GM15510 (cell line): ENCODE data around the gene WDR6.

ENCODE experiments used
- POLR2A ChIP-seq: IDR thresholded peaks from 3 replicates; pipeline ENCODE4 v1.6.1; 2011; ENCODE audit warnings: borderline replicate concordance; ENCODE audit not compliant: insufficient read length; ENCODE audit errors: extremely low read depth

WDR6 gene

DNA sequence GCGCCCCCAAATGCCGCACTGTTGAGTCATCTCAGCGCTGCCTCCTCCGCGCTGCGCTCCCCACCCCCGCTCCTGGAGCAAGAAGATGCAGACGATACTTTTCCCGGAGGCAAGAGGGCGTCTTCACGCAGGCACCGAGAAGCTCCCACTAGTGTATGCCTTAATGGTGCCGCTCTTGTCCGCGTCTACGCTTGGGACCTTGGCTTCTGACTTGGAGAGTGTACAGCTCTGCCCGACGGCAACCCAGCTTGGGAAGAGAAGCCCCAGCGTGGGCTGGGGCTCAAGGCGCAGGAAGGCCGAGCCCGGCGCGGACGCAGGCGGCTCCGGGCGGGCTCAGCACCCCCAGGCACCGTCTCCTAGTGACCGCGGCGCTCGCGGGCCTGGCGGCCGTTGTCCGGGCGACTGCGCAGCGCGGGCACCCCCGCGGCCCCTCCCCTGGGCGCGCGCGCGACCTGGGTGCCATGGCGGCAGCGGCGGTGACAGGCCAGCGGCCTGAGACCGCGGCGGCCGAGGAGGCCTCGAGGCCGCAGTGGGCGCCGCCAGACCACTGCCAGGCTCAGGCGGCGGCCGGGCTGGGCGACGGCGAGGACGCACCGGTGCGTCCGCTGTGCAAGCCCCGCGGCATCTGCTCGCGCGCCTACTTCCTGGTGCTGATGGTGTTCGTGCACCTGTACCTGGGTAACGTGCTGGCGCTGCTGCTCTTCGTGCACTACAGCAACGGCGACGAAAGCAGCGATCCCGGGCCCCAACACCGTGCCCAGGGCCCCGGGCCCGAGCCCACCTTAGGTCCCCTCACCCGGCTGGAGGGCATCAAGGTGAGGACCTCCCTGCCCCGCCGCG lies 17.2 kb upstream of the WDR6 start, which contains the start of gene P4HTM:
Gene P4HTM (plus strand): TSS at position 446 of the 840 bp plus-strand sequence. CDS start 16 bp downstream, at position 462.
- peak; percentile 47 for TF ChIP-seq POLR2A

GRCh38 chr3:48990636-48991469 lies 16.3 kb upstream of the WDR6 start:
- TF ChIP-seq POLR2A: peak; percentile 20

DNA sequence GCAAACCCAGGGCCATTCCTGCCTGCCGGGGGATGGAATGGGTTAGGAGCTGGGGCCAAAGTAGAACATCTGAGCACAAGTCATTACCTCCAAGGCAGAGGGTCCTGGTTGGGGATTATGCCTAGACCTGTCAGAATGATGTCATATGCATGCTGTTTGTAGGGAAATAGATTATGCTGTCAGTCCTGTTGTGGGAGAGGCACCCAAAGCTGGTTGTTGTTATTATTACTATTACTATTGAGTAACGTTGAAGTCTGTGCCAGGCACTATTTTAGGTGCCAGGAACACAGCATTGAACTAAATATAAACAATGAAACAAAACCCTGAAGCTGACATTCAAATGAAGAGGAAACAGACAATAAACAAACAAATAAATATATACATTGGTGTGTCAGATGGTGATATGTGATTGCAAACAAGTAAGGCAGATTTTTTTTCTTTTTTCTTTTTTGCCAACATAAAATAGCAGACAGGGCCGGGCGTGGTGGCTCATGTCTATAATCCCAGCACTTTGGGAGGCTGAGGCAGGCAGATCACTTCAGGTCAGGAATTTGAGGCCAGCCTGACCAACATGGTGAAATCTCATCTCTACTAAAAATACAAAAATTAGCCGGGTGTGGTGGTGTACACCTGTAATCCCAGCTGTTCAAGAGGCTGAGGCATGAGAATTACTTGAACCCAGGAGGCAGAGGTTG lies 15.2 kb upstream of the WDR6 start:
- no peak for TF ChIP-seq POLR2A

DNA sequence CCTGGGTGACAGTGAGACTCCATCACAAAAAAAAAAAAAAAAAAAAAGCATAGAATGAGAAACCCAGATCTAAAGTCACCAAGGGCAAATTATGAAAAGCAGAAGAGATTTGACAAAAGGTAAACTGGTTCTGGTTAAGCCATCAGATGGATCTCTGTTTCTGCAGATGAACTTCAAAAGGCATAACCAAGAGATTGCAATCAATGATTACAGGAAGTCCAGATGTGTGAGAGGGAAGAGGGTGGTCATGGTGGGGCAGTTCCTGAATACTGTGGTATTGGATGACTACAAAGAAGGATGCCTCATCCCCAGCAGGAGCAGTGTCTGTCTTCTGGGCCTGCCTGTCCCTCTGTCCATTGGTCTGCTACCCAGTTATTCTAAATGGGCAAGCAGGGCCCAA lies 13.4 kb upstream of the WDR6 start:
- TF ChIP-seq POLR2A: no peak

DNA sequence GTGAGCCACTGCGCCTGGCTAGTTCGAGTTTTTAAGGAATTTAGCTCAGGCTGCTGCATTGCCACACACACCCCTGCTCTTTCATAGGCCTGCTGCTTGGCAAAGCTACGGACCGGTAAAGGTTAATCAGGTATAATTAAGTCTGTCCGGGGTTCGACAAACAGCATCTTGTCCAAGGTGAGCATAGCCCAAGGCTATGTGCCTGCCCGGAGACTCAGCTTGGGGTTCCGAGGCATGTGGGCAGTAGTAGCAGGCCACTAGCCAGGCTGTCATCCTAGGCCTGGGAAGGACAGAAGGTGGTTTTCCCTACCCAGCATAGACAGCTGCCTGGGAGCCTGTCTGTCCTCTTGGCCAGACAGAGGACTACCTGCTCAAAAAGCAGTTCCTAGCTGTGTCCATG lies 10.6 kb upstream of the WDR6 start:
- no peak for TF ChIP-seq POLR2A

DNA sequence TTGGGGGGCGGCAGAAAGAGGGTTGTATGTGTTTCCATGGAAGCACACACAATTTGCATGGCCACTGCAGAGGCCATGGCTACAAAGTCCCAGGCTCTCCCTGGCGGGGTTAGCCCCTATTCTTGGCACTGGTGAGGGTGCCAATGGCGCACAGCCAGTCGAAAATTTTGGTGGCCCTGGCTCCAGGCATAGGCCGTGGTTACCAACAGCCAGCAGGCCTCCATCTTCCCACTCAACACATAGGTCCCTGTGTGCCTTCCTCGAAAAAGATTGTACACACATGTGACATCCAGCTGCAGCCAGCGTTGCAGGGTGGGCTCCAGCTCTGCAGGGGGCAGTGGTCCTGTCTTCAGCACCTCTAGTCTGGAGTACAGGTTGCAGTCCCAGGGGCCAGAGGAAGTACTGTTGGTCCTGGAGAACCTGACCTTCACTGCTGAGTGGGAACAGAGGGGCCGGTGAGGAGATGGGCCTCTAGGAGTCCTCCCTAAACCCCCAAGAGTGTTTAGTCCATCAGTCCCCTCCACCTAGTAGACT lies 10.0 kb upstream of the WDR6 start:
- no peak for TF ChIP-seq POLR2A

DNA sequence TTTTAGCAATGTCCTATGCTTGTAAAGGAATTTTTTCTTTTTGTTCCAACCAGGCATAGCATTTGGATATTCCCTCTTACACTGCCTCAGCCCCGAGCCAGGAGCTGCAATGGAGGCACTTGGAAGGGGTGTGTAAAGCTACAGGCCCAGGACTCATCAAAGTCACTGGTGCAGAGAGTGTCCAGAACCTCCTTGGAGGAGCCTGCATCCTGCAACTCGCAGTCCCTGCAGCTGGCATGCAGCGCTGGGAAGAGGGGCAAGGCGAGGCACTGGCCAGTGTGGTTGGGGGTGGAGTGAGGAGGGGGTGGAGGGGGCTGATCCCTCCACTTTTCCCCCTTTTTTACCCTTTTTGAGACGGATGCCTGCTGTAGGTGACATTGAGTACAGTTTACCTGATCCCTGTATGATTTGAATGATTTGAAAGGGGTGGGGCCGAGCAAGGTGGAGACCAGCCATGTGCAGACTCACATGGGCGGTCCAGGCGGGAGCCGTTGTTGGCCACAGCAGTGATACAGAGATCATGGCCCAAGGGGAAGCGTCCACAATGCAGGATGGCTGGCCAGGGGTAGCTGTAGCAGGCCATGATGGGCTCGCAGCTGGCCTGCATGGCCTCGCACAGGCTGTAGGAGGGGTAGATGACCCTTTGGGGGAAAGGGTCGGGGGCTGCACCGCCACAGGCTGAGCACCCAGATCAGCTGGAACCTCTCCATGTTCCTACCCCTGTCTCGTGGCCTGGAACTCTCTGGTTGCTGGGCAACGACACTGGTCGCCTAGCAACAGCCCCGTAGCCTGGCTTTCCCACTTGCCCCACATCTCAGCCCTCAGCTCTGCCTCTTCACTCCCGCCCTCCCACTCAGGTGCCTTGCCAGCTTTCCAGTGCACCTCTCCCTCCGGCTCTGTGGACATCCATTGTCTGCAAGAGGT lies 9.2 kb upstream of the WDR6 start:
- no peak for TF ChIP-seq POLR2A

- TF ChIP-seq POLR2A: no peak
These were observed 7.9 kb upstream of the WDR6 start for GRCh38 chr3:48999085-48999858.

DNA sequence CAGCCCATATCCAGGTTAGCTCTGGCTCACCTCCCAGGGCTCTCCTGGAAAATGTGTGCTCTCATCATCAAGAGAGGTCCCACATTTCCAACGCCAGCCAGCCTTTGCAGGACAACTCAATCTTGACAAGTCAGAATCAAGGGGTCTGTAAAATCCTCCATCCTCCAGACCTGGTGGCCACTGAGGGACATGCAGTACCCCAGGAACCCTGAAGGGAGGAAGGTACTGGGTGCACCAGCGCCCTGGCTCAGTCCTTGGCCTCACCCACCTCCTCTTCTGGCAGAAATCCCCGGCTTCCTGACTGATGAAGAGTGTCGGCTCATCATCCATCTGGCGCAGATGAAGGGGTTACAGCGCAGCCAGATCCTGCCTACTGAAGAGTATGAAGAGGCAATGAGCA lies 6.0 kb upstream of the WDR6 start:
- no peak for TF ChIP-seq POLR2A

- TF ChIP-seq POLR2A: no peak
These were observed 2.6 kb upstream of the WDR6 start for GRCh38 chr3:49004352-49005302.

DNA sequence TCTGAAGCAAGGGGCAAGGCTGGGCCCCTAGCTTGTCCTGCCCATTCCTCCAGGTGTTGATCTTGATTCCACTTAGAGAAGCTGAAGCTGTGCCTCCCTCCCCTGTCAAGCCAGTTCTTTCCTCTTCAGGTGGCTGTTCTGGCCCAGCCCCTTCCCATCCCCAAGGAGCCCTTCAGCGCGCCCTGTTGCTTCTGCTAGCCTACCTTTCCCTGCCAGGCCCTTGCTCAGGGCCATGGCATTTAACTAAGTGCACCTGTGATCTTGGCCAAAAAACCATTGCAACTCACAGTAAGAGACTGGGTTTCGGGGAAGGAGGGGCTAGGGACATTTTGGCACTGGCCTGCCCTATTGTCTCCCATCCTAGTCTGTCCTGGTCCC lies 1.9 kb upstream of the WDR6 start:
- TF ChIP-seq POLR2A: no peak

DNA sequence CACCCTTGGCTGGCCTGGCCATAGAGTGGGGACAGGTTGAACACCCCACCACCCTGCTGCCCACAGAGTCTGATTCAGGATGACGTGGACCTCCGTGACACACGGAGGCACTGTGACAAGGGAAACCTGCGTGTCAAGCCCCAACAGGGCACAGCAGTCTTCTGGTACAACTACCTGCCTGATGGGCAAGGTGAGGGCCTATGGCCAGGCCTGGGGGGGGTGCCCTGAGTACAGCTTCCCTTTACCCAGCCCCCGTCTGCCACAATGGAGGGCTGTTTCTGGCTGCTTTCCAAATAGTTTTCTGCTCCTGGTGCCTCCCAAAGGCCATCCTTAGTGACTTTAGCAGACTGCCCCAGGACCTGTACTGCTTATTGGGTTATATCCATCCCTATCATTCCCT lies 1.2 kb upstream of the WDR6 start:
- no peak for TF ChIP-seq POLR2A
